GM12872 (cell line): Measurements from ENCODE around the gene FTCDNL1.

Source experiments
- TF ChIP-seq, protein P1 (sequence below): IDR thresholded peaks from 3 replicates; pipeline ENCODE4 v1.5.1; 2011; ENCODE audit warnings: low read depth, mild to moderate bottlenecking, low read length, moderate library complexity; ENCODE audit not compliant: insufficient read depth

The FTCDNL1 gene

DNA sequence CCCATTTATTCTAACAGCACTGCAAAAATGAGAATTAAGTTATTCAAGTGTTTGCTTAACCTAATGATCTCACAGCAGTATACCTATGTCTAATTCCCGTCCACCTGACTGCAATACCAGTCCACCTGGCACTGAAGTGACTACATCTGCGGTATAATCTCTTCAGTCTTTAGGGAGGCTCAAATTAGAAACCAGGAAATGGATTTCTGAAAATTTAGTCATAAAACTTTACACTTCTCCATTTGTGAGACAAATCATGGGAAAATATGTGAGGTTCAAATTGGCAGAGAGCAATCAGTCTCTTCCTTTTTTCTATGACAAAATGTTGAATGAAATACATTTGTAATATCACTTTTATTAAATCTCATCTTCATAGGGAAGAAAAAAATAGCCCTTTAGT lies 33.0 kb downstream of the FTCDNL1 start:
- TF ChIP-seq, protein P1, sequence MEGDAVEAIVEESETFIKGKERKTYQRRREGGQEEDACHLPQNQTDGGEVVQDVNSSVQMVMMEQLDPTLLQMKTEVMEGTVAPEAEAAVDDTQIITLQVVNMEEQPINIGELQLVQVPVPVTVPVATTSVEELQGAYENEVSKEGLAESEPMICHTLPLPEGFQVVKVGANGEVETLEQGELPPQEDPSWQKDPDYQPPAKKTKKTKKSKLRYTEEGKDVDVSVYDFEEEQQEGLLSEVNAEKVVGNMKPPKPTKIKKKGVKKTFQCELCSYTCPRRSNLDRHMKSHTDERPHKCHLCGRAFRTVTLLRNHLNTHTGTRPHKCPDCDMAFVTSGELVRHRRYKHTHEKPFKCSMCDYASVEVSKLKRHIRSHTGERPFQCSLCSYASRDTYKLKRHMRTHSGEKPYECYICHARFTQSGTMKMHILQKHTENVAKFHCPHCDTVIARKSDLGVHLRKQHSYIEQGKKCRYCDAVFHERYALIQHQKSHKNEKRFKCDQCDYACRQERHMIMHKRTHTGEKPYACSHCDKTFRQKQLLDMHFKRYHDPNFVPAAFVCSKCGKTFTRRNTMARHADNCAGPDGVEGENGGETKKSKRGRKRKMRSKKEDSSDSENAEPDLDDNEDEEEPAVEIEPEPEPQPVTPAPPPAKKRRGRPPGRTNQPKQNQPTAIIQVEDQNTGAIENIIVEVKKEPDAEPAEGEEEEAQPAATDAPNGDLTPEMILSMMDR = no peak

DNA sequence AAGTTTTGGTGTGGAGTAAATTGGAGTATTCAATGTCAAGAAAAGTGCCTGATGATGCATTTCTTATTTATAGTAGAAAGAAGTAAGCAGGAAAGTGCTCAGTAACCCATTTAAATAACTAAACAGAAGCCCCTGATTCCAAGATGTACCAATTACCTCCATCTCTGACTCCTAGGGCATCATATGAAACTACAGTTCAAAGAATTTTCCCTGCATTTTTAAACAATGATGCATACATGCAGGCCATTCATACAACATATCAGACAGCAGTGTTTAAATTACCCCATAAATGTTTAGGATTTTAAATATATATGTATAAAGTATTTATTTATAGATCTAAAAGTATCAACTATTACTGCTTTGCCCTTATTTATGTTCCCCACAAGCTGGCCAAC lies 36.2 kb downstream of the FTCDNL1 start:
- TF ChIP-seq, protein P1 = no peak

DNA sequence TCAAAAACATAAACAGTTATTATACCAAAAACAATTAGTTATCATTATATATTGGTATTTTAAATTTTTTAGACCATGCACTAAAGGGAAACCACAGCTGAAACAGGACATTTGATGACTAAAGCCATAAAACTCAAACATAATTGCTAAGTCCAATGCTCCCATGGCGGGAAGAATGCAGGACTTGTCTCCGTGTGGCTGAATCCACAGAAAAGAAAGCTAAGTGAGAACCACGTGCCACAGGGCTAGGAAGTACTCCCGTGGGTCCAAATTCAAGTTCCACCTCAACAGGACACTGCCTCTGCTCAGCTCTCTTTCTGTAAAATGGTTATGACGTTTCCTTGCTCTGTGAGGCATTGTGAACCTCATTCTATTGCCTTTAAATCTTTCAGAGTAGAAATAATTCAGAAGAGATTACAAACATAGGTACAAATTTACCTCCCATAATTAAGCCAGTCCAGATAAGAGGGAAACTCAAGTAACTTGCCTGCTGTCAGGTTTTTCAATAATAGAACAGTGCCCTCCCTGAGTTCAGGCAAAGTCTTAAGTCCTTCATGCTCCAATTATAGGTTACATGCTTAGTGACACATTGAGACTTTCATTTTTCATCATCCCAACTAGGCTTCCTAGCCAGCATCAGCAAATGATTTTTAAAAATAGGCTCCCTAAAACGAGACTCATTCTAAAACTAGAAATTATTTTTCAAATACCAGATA lies 36.7 kb downstream of the FTCDNL1 start:
- TF ChIP-seq, protein P1 = no peak

DNA sequence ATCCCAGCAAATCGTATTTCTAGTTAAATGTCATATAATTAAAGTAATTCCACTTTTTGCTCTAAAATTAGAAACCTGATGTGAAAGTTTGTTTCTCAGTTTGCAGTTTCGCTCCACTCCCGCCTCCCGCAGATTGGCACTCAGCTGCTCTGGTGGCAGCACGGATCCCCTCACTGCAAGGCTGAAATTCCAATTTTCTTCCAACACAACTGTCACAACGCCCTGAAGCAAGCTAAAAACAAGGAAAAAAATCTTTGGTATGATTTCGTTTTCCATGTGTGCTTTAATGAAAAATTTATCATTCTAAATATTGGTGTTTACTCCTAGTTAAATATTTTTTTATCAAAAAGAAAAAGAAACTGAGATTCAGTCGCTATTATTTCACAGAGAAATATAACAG lies 38.5 kb downstream of the FTCDNL1 start:
- TF ChIP-seq, protein P1 = no peak

DNA sequence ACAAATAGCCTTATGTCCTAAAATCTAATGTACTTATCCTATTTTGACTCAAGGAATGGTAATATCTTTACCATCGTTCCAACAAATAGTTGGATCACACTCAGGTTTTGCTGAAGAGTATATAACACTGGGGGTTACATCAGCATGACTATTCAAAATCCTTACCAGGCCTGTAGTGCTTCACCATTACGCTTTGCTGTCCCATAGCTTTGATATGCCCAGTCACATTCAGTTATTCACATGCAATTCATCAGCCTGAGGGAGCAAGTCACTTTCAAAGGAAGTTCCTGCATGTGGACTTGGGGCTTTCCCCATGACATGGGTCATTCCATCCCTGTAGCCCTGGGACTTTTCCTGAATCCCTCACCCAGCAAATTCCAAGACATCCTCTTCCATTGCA lies 39.6 kb downstream of the FTCDNL1 start:
- TF ChIP-seq, protein P1 = no peak

DNA sequence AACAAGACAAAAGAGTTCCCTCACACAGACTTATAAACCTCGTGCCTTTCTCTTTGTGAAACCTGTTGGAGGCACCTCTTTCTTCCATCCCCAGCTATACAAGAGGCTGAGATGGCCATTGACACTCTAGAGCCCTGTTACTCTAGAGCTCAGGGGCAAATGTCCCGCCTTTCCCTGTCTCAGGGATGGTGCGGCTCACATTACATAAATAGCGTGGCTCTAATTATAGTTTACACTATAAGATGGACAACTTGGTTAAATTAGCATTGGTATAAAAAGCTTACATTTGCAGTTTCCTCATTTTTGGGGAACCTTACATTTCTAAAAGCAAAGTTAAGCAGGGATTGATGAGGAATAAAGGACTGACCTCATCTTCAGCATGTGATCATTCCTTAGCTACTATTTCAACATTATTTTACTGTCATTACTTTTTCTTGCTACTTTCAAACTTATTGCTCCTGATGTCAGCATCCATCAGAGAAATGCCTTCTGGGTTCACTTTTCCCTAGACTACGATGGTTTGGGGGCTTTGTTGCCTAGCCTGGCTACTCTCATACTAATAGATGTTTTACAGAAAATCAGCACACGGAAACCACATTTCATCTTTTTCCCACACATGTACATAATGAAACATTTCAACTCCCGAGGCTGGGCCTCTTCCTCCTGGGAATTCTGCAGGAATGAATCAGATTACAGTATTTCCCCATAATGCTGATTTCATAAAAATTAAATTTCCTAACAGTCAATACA lies 40.4 kb downstream of the FTCDNL1 start:
- TF ChIP-seq, protein P1 = no peak

DNA sequence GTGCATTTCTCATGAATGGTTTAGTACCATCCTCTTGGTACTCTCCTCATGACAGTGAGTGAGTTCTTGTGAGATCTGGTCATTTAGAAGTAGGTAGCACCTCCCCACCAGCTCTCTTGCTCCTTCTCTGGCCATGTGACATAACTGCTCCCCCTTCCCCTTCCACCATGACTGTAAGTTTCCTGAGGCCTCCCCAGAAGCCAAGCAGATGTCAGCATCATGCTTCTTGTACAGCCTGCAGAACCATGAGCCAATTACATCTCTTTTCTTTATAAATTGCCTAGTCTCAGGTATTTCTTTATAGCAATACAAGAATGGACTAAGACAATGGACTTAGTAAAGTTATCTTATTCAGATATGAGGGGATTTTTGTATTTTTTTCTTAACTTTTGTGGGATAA lies 43.0 kb downstream of the FTCDNL1 start:
- TF ChIP-seq, protein P1 = no peak
